ENCODE results near the gene MIAT.

Gene MIAT

DNA sequence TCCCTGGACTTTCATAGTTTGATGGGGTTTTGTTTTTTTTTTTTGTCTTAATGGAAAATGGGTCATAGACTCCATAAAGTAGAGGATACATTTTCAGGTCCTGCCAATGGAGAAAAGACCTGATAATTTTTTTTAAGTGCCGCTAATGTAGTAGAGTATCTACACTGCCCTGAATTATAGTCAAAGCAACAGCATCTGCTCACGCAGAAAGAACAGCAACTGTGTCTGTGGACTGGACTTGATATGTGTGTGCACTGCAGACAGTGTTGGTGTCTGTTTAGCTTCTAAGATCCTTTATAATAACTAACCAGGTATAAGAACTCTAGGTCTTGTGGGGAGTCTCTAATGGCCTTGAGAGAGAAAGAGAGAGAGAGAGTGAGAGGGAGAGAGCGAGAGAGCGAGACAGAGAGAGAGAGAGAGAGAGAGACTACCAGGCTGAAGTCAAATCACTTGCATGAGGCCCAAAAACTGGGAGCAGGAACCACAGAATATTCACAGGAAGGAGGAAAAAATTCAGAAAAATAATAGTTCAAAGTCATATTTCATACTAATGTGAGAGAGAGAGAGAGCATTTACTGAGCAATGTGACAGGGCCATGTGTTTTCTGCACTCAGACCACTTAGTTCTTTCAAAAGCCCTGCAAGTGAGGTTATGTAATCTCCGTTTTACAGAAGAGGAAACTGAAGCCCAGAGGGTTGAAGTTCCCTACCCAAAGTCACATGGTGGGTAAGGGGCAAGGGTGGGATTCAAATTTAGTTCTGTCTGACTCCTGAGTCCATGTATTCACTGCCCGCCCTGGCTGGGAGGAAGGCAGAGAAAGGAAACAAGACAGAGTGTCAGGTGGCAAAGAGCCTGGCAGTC lies 8.6 kb upstream of the MIAT start:
- H3K79me2 ChIP-seq (ENCODE audit: insufficient read depth, low read length), result no peaks in the 10 kb centered on the region
- H3K27me3 ChIP-seq (ENCODE audit: low read length), result no peaks in the 10 kb centered on the region
- no peak overlapping the region for H3K9ac ChIP-seq (ENCODE audit: low read length)
- no peaks in the 10 kb centered on the region for H3K9me2 ChIP-seq (replicated peaks; ENCODE audit: insufficient read depth, low read length)
- no peaks in the 10 kb centered on the region for H3K36me3 ChIP-seq (ENCODE audit: low read length)
- H3K4me3 ChIP-seq (ENCODE audit: insufficient read depth, low read length, poor library complexity, severe bottlenecking), result no peak overlapping the region
- no peak overlapping the region for H3K27ac ChIP-seq (ENCODE audit: low read depth, low read length)
- H2AFZ ChIP-seq (ENCODE audit: low read depth, low read length, severe bottlenecking), result no peak overlapping the region
- H3K4me2 ChIP-seq (ENCODE audit: low read depth, low read length, poor library complexity, severe bottlenecking), result no peak overlapping the region
- TF ChIP-seq, protein P1, sequence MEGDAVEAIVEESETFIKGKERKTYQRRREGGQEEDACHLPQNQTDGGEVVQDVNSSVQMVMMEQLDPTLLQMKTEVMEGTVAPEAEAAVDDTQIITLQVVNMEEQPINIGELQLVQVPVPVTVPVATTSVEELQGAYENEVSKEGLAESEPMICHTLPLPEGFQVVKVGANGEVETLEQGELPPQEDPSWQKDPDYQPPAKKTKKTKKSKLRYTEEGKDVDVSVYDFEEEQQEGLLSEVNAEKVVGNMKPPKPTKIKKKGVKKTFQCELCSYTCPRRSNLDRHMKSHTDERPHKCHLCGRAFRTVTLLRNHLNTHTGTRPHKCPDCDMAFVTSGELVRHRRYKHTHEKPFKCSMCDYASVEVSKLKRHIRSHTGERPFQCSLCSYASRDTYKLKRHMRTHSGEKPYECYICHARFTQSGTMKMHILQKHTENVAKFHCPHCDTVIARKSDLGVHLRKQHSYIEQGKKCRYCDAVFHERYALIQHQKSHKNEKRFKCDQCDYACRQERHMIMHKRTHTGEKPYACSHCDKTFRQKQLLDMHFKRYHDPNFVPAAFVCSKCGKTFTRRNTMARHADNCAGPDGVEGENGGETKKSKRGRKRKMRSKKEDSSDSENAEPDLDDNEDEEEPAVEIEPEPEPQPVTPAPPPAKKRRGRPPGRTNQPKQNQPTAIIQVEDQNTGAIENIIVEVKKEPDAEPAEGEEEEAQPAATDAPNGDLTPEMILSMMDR (IDR thresholded peaks at IDR 0.05; ENCODE audit: insufficient read depth, low read length, poor library complexity, severe bottlenecking), result no peak
- no peak for TF ChIP-seq EZH2phosphoT487 (conservative IDR thresholded peaks at IDR 0.05; ENCODE audit: low read length)
- H4K20me1 ChIP-seq (ENCODE audit: low read depth, low read length), result no peaks in the 10 kb centered on the region
- no peaks in the 10 kb centered on the region for H3F3A ChIP-seq (ENCODE audit: insufficient read depth)
- no peaks in the 10 kb centered on the region for H3K9me3 ChIP-seq (ENCODE audit: insufficient read depth, low read length)

DNA sequence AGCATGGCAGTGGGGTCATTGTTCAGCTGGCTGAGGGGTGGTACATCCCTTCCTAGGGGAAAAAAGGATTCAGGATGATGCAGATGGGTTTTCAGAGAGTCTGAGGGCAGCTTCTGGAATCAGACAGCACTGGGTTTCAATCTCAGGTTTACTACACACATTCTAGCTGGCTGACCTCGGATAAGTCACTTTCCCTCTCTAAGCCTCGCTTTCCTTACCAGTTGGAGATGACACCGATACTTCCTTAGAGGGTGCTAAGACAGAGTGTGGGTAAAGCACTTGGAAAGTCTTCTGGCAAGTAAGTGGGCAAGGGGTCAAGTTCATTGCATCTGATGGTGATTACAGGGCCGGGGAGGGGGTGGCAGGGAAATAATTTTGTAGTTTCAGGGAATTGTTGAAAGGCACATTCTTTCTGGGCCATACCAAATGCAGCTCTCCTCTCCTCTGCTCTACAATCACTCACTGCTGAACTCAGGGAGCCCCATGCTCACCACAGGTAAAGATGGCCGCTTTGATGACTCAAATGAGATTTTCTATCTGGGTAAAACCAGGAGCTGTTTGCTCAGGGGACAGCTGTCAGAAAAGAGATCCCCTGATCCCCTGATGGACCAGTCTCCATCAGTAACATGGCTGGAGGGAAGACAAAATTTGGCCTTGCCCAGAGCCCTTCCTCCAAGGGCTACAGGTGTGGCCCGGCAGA lies 6.5 kb upstream of the MIAT start:
- H4K20me1 ChIP-seq (ENCODE audit: low read depth, low read length), result no peaks in the 10 kb centered on the region
- H3K4me2 ChIP-seq (ENCODE audit: low read depth, low read length, poor library complexity, severe bottlenecking), result no peak overlapping the region
- H3K79me2 ChIP-seq (ENCODE audit: insufficient read depth, low read length), result no peaks in the 10 kb centered on the region
- no peak overlapping the region for H2AFZ ChIP-seq (ENCODE audit: low read depth, low read length, severe bottlenecking)
- H3K9ac ChIP-seq (ENCODE audit: low read length), result no peak overlapping the region
- H3K4me3 ChIP-seq (ENCODE audit: insufficient read depth, low read length, poor library complexity, severe bottlenecking), result no peak overlapping the region
- H3F3A ChIP-seq (ENCODE audit: insufficient read depth), result no peaks in the 10 kb centered on the region
- H3K36me3 ChIP-seq (ENCODE audit: low read length), result no peaks in the 10 kb centered on the region
- H3K9me3 ChIP-seq (ENCODE audit: insufficient read depth, low read length), result no peaks in the 10 kb centered on the region
- no peak overlapping the region for H3K27ac ChIP-seq (ENCODE audit: low read depth, low read length)
- no peaks in the 10 kb centered on the region for H3K9me2 ChIP-seq (replicated peaks; ENCODE audit: insufficient read depth, low read length)
- TF ChIP-seq EZH2phosphoT487 (conservative IDR thresholded peaks at IDR 0.05; ENCODE audit: low read length), result no peak
- TF ChIP-seq, protein P1 (IDR thresholded peaks at IDR 0.05; ENCODE audit: insufficient read depth, low read length, poor library complexity, severe bottlenecking), result no peak
- H3K27me3 ChIP-seq (ENCODE audit: low read length), result no peaks in the 10 kb centered on the region

DNA sequence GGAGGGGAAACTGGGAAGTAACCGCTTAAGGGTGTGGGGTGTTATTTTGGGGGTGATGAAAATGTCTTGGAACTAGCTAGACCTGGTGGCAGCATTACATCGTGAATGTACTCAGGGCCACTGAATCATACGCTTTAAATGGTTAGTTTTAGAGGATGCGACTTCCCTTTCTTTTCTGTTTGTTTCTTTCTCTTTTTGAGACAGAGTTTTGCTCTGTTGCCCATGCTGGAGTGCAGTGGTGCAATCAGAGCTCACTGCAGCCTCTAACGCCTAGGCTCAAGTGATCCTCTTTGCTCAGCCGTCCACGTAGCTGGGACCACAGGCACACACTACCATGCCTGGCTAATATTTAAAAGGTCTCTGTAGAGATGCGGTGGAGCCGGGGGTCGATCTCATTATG lies 5.6 kb upstream of the MIAT start:
- Histone ChIP-seq H3K4me2 (ENCODE audit: low read depth, low read length, poor library complexity, severe bottlenecking) (no peak overlapping the region), H3K9me3 (ENCODE audit: insufficient read depth, low read length) (no peaks in the 10 kb centered on the region), H3F3A (ENCODE audit: insufficient read depth) (no peaks in the 10 kb centered on the region), H4K20me1 (ENCODE audit: low read depth, low read length) (no peaks in the 10 kb centered on the region), H3K9me2 (replicated peaks; ENCODE audit: insufficient read depth, low read length) (no peaks in the 10 kb centered on the region), H3K27me3 (ENCODE audit: low read length) (no peaks in the 10 kb centered on the region), H3K27ac (ENCODE audit: low read depth, low read length) (no peak overlapping the region), H3K79me2 (ENCODE audit: insufficient read depth, low read length) (no peaks in the 10 kb centered on the region), H3K9ac (ENCODE audit: low read length) (no peak overlapping the region), H2AFZ (ENCODE audit: low read depth, low read length, severe bottlenecking) (no peak overlapping the region), H3K4me3 (ENCODE audit: insufficient read depth, low read length, poor library complexity, severe bottlenecking) (no peak overlapping the region), H3K36me3 (ENCODE audit: low read length) (no peaks in the 10 kb centered on the region)
- TF ChIP-seq, protein P1 (IDR thresholded peaks at IDR 0.05; ENCODE audit: insufficient read depth, low read length, poor library complexity, severe bottlenecking), result no peak
- TF ChIP-seq EZH2phosphoT487 (conservative IDR thresholded peaks at IDR 0.05; ENCODE audit: low read length), result no peak
